Measurements from ENCODE around the gene FSD2. TPM values are rescaled to one million over a fixed set of nuclear protein-coding genes. Genes with fewer than 3 reads are reported as not detected.
"Not testable (repeated sequence)": the region's sequence is repeated elsewhere in the genome, so short reads cannot be mapped to it uniquely, and the experiment has no call there.

Gene FSD2
- polyA plus RNA-seq, 3 donors from 2014 or later: not detected

DNA sequence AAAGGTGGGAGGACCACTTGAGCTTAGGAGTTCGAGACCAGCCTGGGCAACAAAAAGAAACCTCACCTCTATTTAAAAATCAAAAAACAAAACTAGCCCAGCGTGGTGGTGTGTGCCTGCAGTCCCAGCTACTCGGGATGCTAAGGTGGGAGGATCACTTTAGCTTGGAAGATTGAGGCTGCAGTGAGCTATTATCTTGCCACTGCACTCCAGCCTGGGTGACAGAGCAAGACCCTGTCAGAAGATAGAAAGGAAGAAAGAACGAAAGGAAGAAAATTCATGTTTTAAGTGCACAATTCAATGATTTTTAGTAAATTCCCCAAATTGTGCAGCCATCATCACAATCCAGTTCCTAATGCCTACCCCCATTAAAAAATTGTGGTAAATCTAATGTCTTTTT lies 7.8 kb downstream of the FSD2 start:
- Mint-ChIP-seq H3K27me3 (ENCODE audit: low read depth in 3 of 3) (peaks cover 2 to 13% (median 3%) of the 10 kb centered on the region in 3 donors), H3K27ac (no peak overlapping the region), H3K9me3 (no peaks in the 10 kb centered on the region), H3K4me3 (no peak overlapping the region), H3K4me1 (no peaks in the 10 kb centered on the region), H3K36me3 (no peaks in the 10 kb centered on the region)
- no peak for DNase-seq

DNA sequence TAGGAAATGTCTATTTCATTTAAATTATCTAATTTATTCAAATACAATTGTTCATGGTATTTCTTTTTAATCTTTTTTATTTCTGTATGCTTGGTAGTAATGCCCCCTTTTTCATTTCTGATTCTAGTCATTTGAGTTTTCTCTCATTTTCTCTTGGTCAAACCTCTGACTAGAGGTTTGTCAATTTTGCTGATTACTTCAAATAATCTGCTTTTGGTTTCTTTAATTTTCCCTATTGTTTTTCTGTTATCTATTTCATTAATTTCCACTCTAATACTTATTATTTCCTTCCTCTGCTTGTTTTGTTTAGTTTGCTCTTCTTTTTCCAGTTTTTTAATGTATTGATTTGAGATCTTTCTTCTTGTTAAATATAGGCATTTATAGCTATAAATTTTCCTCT lies 12.1 kb downstream of the FSD2 start:
- no peaks in the 10 kb centered on the region for H3K4me1 Mint-ChIP-seq
- no peaks in the 10 kb centered on the region for H3K36me3 Mint-ChIP-seq
- H3K27me3 Mint-ChIP-seq (ENCODE audit: low read depth in 3 of 3): peaks cover 2 to 7% (median 3%) of the 10 kb centered on the region in 3 donors
- no peak overlapping the region for H3K4me3 Mint-ChIP-seq
- H3K9me3 Mint-ChIP-seq: no peaks in the 10 kb centered on the region
- no peak for DNase-seq
- no peak overlapping the region for H3K27ac Mint-ChIP-seq

DNA sequence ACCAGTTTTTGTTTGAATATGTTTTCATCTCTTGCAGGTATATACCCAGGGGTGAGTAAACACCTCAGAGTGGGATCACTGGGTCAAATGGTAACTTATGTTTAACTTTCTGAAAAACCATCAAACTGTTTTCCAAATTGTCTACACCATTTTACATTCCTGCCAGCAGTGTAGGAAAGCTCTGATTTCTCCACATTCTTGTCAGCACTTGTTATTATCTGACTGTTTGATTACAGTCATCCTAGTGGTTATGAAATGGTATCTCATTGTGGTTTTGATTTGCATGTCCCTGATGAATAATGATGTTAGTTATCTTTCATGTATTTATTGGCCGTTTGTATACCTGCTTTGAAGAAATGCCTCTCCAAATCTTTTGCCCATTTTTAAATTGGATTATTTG lies 13.8 kb downstream of the FSD2 start:
- Mint-ChIP-seq H3K27ac (no peak overlapping the region), H3K27me3 (ENCODE audit: low read depth in 3 of 3) (peaks cover 1 to 7% (median 2%) of the 10 kb centered on the region in 3 donors), H3K36me3 (peaks cover 0 to under 1% (median 0%) of the 10 kb centered on the region in 3 donors), H3K4me3 (no peak overlapping the region), H3K4me1 (no peaks in the 10 kb centered on the region), H3K9me3 (no peaks in the 10 kb centered on the region)
- no peak for DNase-seq

DNA sequence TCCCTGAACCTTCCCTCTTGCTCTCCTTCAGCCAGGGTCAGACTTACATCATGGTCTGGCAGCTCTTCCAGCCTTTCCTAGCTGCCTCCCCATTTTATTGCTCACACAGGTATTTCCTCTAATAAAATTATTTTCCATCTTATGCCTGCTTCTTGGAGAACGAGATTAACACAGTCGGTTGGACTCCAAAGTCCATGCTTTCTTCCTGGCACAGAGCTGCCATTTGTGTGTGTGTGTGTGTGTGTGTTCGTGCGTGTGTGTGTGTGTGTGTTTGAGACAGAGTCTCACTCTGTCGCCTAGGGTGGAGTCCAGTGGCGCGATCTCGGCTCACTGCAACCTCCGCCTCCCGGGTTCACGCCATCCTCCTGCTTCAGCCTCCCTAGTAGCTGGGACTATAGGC lies 15.5 kb downstream of the FSD2 start:
- Mint-ChIP-seq H3K4me1 (no peaks in the 10 kb centered on the region), H3K9me3 (no peaks in the 10 kb centered on the region), H3K4me3 (no peak overlapping the region), H3K36me3 (peaks cover 0 to 3% (median 0%) of the 10 kb centered on the region in 3 donors), H3K27me3 (ENCODE audit: low read depth in 3 of 3) (peaks cover 1 to 7% (median 4%) of the 10 kb centered on the region in 3 donors), H3K27ac (no peak overlapping the region)
- DNase-seq: no peak

DNA sequence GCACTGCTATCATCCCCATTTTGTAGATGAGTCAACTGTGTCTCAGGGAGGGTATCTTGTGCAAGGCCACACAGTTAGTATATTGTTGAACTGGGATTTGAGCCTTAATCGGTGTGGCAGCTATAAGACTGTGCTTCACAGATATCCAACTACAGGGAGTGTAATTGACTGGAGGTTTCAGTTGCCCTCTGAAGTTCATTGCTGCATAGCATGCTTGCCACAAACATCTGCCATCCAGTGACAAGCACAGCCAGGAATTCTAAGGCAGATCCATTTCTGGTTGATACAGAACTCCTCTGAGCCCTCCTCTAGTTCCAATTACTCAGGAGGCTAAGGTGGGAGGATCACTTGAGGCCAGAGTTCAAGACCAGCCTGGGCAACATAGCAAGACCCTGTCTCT lies 16.4 kb downstream of the FSD2 start:
- H3K4me1 Mint-ChIP-seq: no peaks in the 10 kb centered on the region
- peaks cover 0 to 3% (median 0%) of the 10 kb centered on the region in 3 donors for H3K36me3 Mint-ChIP-seq
- H3K4me3 Mint-ChIP-seq: no peak overlapping the region
- no peaks in the 10 kb centered on the region for H3K9me3 Mint-ChIP-seq
- DNase-seq: no peak
- H3K27ac Mint-ChIP-seq: no peak overlapping the region
- peaks cover 1 to 7% (median 6%) of the 10 kb centered on the region in 3 donors for H3K27me3 Mint-ChIP-seq (ENCODE audit: low read depth in 3 of 3)

DNA sequence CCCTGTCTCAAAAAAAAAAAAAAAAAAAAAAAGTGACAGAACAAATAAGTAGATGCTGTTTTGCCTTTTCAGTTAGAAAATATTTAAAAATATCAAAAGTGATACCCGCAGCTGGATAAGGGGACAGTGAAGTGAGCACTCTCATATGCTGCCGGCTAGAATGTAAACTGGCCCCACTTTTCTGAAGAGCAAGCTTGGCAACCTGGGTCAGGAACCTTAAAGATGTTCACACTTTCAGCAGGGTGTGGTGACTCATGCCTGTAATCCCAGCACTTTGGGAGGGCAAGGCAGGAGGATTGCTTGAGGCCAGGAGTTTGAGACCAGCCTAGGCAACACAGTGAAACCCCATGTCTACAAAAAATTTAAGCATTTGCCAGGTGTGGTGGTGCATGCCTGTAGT lies 17.4 kb downstream of the FSD2 start:
- DNase-seq: no peak
- Mint-ChIP-seq H3K4me1 (no peaks in the 10 kb centered on the region), H3K27ac (no peak overlapping the region), H3K36me3 (peaks cover 0 to 3% (median 0%) of the 10 kb centered on the region in 3 donors), H3K27me3 (ENCODE audit: low read depth in 3 of 3) (peaks cover 4 to 7% (median 6%) of the 10 kb centered on the region in 3 donors), H3K9me3 (no peaks in the 10 kb centered on the region), H3K4me3 (no peak overlapping the region)

DNA sequence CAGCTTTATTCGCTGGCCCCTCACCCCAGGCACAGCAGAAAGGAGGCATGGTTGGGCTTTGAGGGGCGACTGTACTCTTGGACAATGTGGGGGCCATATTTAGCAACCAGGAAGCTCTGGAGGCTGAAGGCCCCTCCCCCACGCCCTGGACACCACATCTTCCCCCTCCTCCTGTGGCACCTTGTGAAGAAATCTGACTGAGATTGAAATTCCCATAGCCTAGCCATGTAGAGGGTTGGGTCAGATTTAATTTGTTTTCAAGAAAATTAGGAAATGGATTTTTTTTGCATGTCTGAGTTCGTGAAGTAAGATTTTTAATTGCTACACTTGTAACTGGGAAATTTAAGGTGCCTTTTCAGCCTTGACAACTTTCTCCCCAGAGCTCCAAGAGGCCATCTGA lies 24.5 kb downstream of the FSD2 start:
- no peak overlapping the region for H3K4me3 Mint-ChIP-seq
- no peaks in the 10 kb centered on the region for H3K4me1 Mint-ChIP-seq
- no peaks in the 10 kb centered on the region for H3K9me3 Mint-ChIP-seq
- DNase-seq: no peak
- H3K27me3 Mint-ChIP-seq (ENCODE audit: low read depth in 3 of 3): peaks cover 2 to 4% (median 4%) of the 10 kb centered on the region in 3 donors
- peaks cover 0 to 3% (median 0%) of the 10 kb centered on the region in 3 donors for H3K36me3 Mint-ChIP-seq
- no peak overlapping the region for H3K27ac Mint-ChIP-seq

DNA sequence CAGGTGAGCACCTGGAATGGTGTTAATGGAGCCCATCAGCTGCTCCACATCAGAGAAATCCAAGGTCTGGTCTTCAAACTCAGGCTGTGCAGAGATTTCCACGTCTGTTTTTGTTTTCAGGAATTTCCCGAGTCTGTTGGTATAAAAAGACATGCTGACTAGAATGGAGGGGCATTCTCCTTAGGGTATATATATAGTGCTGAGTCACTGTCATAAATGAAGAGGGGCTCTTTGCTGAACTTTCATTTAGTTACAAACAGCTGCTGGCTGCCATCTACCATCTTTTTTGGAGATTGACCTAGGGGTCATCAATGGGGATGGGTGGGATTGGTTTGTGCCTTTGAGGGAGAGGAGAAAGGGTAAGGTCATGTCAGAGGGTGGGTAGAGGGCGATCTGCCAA lies 27.1 kb downstream of the FSD2 start:
- H3K4me1 Mint-ChIP-seq: no peaks in the 10 kb centered on the region
- H3K9me3 Mint-ChIP-seq: no peaks in the 10 kb centered on the region
- H3K27ac Mint-ChIP-seq: no peak overlapping the region
- peaks cover 0 to 4% (median under 1%) of the 10 kb centered on the region in 3 donors for H3K27me3 Mint-ChIP-seq (ENCODE audit: low read depth in 3 of 3)
- no peak overlapping the region for H3K4me3 Mint-ChIP-seq
- peaks cover 0 to 3% (median 0%) of the 10 kb centered on the region in 3 donors for H3K36me3 Mint-ChIP-seq
- no peak for DNase-seq

DNA sequence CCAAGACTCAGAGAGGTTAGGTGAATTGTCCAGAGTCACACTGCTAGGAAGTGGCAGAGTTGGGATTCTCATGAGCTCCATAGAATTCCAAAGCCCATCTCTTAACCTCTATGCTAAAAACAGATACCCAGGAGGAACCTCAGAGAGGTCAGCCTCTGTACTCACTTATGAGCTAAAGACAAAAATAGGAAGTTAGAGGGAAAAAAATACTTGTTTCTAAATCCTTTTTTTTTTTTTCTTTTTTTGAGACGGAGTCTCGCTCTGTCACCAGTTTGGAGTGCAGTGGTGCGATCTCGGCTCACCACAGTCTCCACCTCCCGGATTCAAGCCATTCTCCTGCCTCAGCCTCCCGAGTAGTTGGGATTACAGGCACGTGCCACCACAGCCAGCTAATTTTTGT lies 31.4 kb downstream of the FSD2 start:
- H3K27ac Mint-ChIP-seq: no peak overlapping the region
- H3K36me3 Mint-ChIP-seq: peaks cover 0 to 7% (median 0%) of the 10 kb centered on the region in 3 donors
- H3K27me3 Mint-ChIP-seq (ENCODE audit: low read depth in 3 of 3): no peaks in the 10 kb centered on the region
- DNase-seq: no peak
- no peak overlapping the region for H3K4me3 Mint-ChIP-seq
- H3K9me3 Mint-ChIP-seq: no peaks in the 10 kb centered on the region
- H3K4me1 Mint-ChIP-seq: no peaks in the 10 kb centered on the region

DNA sequence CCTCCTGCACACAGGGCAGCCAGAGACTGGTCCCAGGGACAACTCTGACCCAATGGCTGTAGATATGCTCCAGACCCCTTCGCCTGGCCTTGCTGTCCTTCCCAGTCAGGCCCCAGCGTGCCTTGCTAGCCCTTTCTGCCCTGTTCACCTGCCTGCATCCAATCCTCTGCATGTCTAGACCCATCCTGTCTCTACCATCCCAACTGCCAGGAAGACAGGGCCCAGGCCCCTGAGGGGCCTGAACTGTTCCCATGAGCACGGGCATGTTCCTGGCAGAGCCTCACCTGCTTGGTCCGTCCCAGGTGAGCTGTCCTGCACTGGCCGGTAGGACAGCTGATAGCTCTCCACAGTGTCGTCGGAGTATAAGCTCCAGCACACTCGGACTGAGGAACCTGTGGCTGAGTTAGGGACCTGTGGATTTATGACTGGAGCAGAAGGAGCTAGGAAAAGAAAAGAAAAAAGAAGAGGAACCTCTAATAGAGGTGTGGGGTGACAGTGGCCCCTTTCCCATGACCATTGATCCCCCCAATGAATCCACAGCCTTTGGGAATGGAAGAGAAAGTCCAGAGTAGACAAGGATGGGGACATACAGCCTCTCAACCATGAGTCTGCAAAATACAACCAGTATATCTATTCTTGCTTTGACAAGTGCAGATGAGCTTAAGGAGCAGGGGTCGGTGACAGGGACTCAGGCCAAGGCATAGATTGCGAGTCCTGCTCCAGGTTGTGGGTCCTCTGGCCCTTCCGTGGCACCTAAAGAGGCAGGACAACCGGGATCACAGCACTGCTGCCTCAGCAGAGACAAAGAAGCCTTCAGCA lies 33.9 kb downstream of the FSD2 start:
- Mint-ChIP-seq H3K27me3 (ENCODE audit: low read depth in 3 of 3) (no peaks in the 10 kb centered on the region), H3K9me3 (no peaks in the 10 kb centered on the region), H3K27ac (no peak overlapping the region), H3K4me1 (no peaks in the 10 kb centered on the region), H3K4me3 (no peak overlapping the region), H3K36me3 (peaks cover 3 to 22% (median 9%) of the 10 kb centered on the region in 3 donors)
- no peak for DNase-seq

DNA sequence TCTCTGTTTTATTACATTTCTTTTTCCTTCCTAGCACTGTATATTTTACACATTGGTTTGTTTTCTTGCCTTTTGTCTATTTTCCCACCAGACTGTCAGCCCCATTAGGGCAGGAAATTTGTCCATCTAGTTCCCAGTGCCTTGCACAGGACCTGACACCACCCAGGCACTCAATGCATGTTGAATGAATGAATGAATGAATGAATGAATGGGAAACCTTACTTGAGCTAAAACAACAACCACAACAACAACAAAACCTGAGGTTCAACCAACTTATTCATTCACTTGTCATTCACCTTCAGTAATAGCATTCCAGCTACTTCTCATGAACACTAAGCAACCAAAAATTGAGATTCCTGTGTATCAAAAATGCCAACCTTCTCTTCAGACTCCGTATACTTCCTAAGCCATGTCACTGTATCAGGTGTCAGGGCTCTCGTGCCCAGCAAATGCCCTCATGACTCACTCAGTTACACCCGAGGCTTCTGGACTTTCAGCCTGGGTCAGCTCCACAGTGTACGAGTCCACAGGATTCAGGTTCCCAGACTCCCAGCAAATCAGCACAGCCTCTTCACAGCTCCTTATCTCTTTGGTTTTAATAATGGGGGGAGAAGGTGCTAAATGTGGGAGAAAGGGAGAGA lies 37.3 kb downstream of the FSD2 start:
- H3K36me3 Mint-ChIP-seq: peaks cover 8 to 21% (median 12%) of the 10 kb centered on the region in 3 donors
- H3K4me1 Mint-ChIP-seq: no peaks in the 10 kb centered on the region
- peak overlapping the region in 1 of 6 donors; percentile 17 for H3K27ac Mint-ChIP-seq
- no peaks in the 10 kb centered on the region for H3K27me3 Mint-ChIP-seq (ENCODE audit: low read depth in 3 of 3)
- H3K4me3 Mint-ChIP-seq: no peak overlapping the region
- no peak for DNase-seq
- no peaks in the 10 kb centered on the region for H3K9me3 Mint-ChIP-seq

DNA sequence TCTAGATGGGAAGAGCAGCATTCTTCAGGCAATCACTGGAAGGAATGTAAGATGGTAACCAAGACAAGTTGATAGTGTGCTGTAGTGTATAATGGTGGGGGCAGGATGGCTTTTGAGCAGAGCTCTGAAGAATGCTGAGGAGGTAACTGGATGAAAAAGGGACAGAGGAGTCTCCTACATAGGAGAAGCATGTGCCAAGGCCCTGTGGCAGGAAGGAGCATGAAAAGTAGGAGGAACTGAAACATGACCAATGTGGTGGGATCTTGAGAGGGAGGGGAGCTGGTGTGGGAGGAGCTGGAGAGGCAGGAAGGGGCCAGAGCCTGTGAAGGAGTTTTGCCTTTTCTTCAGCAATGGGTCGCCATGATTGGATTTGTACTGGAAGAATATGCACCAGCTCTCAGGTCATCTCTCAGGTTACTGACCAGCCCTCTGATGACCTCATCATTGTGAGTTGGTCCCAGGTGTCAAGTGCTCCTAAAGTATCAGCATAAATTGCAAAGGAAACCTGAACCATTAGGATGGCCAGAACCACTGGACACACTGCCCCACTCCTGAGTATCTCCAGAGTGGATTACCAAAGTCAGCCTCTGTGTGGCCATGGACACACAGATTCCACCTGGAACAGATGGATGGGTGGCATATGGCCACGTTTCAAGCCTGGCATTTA lies 38.6 kb downstream of the FSD2 start:
- H3K9me3 Mint-ChIP-seq: no peaks in the 10 kb centered on the region
- no peak for DNase-seq
- peak overlapping the region in 2 of 6 donors; percentile 41 to 60 for H3K27ac Mint-ChIP-seq
- H3K36me3 Mint-ChIP-seq: peaks cover 11 to 20% (median 12%) of the 10 kb centered on the region in 3 donors
- no peaks in the 10 kb centered on the region for H3K4me1 Mint-ChIP-seq
- H3K4me3 Mint-ChIP-seq: no peak overlapping the region
- no peaks in the 10 kb centered on the region for H3K27me3 Mint-ChIP-seq (ENCODE audit: low read depth in 3 of 3)

DNA sequence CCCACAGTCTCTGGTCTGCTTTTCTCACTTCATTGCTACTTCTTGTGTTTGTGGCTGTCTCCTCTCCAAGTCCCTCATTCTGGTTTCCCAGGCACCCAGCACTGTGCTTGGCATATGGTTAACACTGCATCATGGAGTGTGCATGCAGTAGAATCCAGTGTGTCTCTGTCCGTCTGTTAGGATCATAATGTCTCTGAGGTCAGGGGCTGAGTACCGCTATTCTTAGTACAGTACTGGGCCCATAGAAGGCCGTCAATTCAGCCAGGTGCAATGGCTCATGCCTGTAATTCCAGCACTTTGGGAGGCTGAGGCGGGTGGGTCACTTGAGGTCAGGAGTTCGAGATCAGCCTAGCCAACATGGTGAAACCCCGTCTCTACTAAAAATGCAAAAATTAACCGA lies 39.7 kb downstream of the FSD2 start:
- peaks cover 11 to 22% (median 12%) of the 10 kb centered on the region in 3 donors for H3K36me3 Mint-ChIP-seq
- H3K27ac Mint-ChIP-seq: peak overlapping the region in 1 of 6 donors; percentile 55
- not testable (repeated sequence) for H3K4me3 Mint-ChIP-seq; H3K9me3 Mint-ChIP-seq; DNase-seq; H3K4me1 Mint-ChIP-seq; H3K27me3 Mint-ChIP-seq (ENCODE audit: low read depth in 3 of 3)

DNA sequence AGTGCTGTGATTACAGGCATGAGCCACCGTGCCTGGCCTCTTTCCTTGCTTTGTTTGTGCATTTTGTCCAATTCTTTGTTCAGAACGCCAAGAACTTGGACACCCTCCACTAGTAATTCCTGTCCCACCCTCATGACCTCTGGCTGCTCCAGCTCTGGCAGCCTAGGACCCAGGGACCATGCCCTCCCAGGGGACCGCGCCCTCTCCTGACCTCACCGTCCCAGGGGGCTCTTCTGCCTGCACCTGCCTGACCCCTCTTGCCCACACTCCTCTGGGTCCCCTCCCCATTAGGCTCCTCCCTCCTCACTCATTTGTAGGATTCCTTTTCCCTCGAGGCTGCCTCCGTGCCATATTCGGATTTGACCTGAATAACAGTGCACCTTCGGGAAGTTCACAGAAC lies 41.1 kb downstream of the FSD2 start:
- H3K9me3 Mint-ChIP-seq: no peaks in the 10 kb centered on the region
- peaks cover 11 to 22% (median 12%) of the 10 kb centered on the region in 3 donors for H3K36me3 Mint-ChIP-seq
- H3K27me3 Mint-ChIP-seq (ENCODE audit: low read depth in 3 of 3): no peaks in the 10 kb centered on the region
- no peak for DNase-seq
- H3K27ac Mint-ChIP-seq: no peak overlapping the region
- H3K4me3 Mint-ChIP-seq: no peak overlapping the region
- no peaks in the 10 kb centered on the region for H3K4me1 Mint-ChIP-seq
